Esophagus (tissue), 2 donors: Measurements from ENCODE around the gene OCA2. TPM values are rescaled to one million over a fixed set of nuclear protein-coding genes. Genes with fewer than 3 reads are reported as not detected.

ENCODE experiments used
- H3K27ac ChIP-seq, 2 donors: one replicate each; pipeline ENCODE4 v1.5.1; 2013; ENCODE audit warnings: low read depth in 2 of 2, mild to moderate bottlenecking in 2 of 2, inconsistent platforms in 1 of 2, low read length in 1 of 2, moderate library complexity in 1 of 2
- H3K27me3 ChIP-seq, 2 donors: one replicate each; pipeline ENCODE4 v1.6.1; 2013; ENCODE audit warnings: low read length in 2 of 2, control low read depth in 1 of 2, mild to moderate bottlenecking in 1 of 2; ENCODE audit not compliant: insufficient read depth in 2 of 2, control insufficient read depth in 1 of 2
- H3K36me3 ChIP-seq, 2 donors: one replicate each; pipeline ENCODE4 v1.6.1; 2013; ENCODE audit warnings: low read length in 1 of 2; ENCODE audit not compliant: control insufficient read depth in 2 of 2, insufficient read depth in 2 of 2
- H3K4me1 ChIP-seq, 2 donors: one replicate each; pipeline ENCODE4 v1.6.1; 2013; ENCODE audit warnings: low read length in 1 of 2; ENCODE audit not compliant: control insufficient read depth in 2 of 2, insufficient read depth in 2 of 2
- H3K4me3 ChIP-seq, 2 donors: one replicate each; pipeline ENCODE4 v1.5.1; 2013; ENCODE audit warnings: low read length in 2 of 2, mild to moderate bottlenecking in 2 of 2, low read depth in 1 of 2, moderate library complexity in 1 of 2
- H3K9me3 ChIP-seq, 2 donors: one replicate each; pipeline ENCODE4 v1.6.1; 2013; ENCODE audit warnings: mild to moderate bottlenecking in 2 of 2, low read depth in 1 of 2, low read length in 1 of 2, moderate library complexity in 1 of 2; ENCODE audit not compliant: control insufficient read depth in 2 of 2, insufficient read depth in 1 of 2
- WGBS, 2 donors: extraction: QIAGEN DNeasy Blood & Tissue Kit; methylation state at CpG; one replicate each; pipeline ENCODE4 v1.1.7; 2013; 5-methylcytosine and 5-hydroxymethylcytosine counted together
- polyA plus RNA-seq, 2 donors: library from polyadenylated mRNA; stranded (reverse); fragments of 200-250 nt; gene quantifications; one replicate each; pipeline ENCODE4 v1.2.3, GENCODE V29; 2013
- donor health status: healthy with polysubstance abuse.
- donor health status: Bipolar disorder and iron deficiency.

OCA2 gene
- polyA plus RNA-seq, 2 donors, result 1.1 to 1.2 TPM

GRCh38 chr15:28033443-28033842, 65.7 kb downstream of the OCA2 start:
- H3K4me1 ChIP-seq, result no peaks in the 10 kb centered on the region
- no peaks in the 10 kb centered on the region for H3K36me3 ChIP-seq
- no peak overlapping the region for H3K4me3 ChIP-seq
- no peaks in the 10 kb centered on the region for H3K27me3 ChIP-seq
- peaks cover 0 to 2% of the 10 kb centered on the region in 2 donors for H3K9me3 ChIP-seq
- no peak overlapping the region for H3K27ac ChIP-seq
- 78 to 79% methylated on average over 3 of the region's 3 CpGs for WGBS, 2 donors

- 76 to 81% methylated on average over 2 of the region's 2 CpGs for WGBS, 2 donors
- no peak overlapping the region for H3K27ac ChIP-seq
- no peaks in the 10 kb centered on the region for H3K4me1 ChIP-seq
- H3K9me3 ChIP-seq, result no peaks in the 10 kb centered on the region
- peaks cover 0 to 3% of the 10 kb centered on the region in 2 donors for H3K36me3 ChIP-seq
- no peak overlapping the region for H3K4me3 ChIP-seq
- H3K27me3 ChIP-seq, result no peaks in the 10 kb centered on the region
Measured at GRCh38 chr15:28030801-28031200, 68.3 kb downstream of the OCA2 start.

DNA sequence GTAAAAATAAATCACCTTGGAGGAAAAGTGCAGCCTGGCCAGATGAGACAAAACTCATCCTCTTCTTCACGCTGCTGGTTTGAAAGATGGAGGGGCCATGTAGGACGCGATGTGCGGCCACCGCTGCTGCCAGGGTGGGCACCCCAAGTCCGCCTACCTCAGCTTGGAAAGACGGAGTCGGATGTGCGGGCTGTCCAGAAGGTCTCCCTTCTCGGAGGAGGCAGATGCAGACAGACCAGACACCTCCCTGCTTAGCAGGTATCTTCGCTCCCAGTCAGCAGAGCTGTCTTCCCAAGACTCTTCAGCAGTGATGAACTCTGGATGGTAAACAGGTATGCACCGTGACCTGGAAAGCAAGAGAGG, 71.4 kb downstream of the OCA2 start:
- H3K27ac ChIP-seq, result no peak overlapping the region
- peaks cover 0 to 2% of the 10 kb centered on the region in 2 donors for H3K9me3 ChIP-seq
- H3K27me3 ChIP-seq, result no peaks in the 10 kb centered on the region
- no peaks in the 10 kb centered on the region for H3K4me1 ChIP-seq
- no peak overlapping the region for H3K4me3 ChIP-seq
- 95 to 96% methylated on average over 12 of the region's 12 CpGs for WGBS, 2 donors
- H3K36me3 ChIP-seq, result peaks cover 0 to 3% of the 10 kb centered on the region in 2 donors

DNA sequence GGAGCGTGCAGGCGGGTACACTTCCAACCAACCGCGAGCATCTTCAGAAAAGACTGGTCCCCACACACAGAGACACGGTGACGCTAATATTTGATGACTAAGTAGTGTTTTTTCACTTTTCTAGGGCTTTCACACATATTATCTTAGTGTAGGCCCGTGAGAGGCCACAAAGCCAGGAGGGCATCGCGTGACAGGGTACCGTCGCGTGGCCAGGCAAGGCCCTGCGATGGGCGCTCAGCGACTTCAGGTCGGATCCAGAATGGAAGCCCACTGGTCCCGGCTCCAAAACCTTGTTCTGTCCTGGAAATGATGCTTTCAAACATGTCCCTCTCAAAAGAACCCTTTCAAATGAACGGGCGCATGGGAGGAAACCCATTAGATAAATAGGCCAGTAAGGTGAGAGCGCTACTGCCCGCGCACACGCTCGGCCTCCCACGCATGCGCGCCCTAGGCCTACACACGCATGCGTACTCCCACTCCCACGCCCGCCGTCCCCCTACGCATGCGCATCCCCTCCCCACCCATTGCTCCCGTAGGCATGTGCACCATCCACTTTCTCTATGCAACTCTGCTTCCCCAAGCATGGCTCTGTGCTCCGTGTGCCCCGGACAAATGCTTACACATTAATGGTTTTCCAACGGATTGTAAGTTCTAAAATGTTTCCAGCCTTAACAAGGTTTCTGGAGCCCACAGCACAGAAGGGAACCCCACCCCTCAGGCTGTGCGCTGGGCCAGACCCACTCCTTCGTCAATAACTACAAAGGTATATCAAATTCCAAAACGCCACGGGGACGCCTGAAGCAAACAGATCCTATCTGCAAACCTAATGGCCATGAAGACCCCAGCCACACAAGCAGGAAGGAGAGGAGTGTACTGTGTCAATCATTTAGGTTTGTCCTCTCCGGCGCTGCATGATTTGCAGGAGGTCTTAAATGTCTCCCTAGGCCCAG, 72.1 kb downstream of the OCA2 start:
- Histone ChIP-seq H3K9me3 (peaks cover 0 to 2% of the 10 kb centered on the region in 2 donors), H3K4me3 (no peak overlapping the region), H3K27me3 (no peaks in the 10 kb centered on the region), H3K4me1 (no peaks in the 10 kb centered on the region), H3K27ac (no peak overlapping the region), H3K36me3 (peaks cover 0 to 3% of the 10 kb centered on the region in 2 donors)
- WGBS, 2 donors, result 93 to 94% methylated on average over 45 of the region's 45 CpGs

- no peak overlapping the region for H3K4me3 ChIP-seq
- no peak overlapping the region for H3K27ac ChIP-seq
- 91 to 92% methylated on average over 9 of the region's 9 CpGs for WGBS, 2 donors
- H3K36me3 ChIP-seq, result peaks cover 0 to 3% of the 10 kb centered on the region in 2 donors
- peaks cover 0 to 5% of the 10 kb centered on the region in 2 donors for H3K4me1 ChIP-seq
- no peaks in the 10 kb centered on the region for H3K27me3 ChIP-seq
- H3K9me3 ChIP-seq, result peaks cover 0 to 2% of the 10 kb centered on the region in 2 donors
Measured at GRCh38 chr15:28026221-28026620, 72.9 kb downstream of the OCA2 start.

GRCh38 chr15:28025413-28025812, 73.7 kb downstream of the OCA2 start:
- Histone ChIP-seq H3K27me3 (no peaks in the 10 kb centered on the region), H3K4me1 (peaks cover 0 to 5% of the 10 kb centered on the region in 2 donors), H3K36me3 (peaks cover 0 to 3% of the 10 kb centered on the region in 2 donors), H3K9me3 (peaks cover 0 to 2% of the 10 kb centered on the region in 2 donors), H3K27ac (no peak overlapping the region), H3K4me3 (no peak overlapping the region)
- 88 to 91% methylated on average over 7 of the region's 7 CpGs for WGBS, 2 donors

- no peak overlapping the region for H3K4me3 ChIP-seq
- peaks cover 0 to 3% of the 10 kb centered on the region in 2 donors for H3K36me3 ChIP-seq
- peaks cover 0 to 2% of the 10 kb centered on the region in 2 donors for H3K9me3 ChIP-seq
- no peak overlapping the region for H3K27ac ChIP-seq
- 96 to 100% methylated on average over 1 of the region's 1 CpG for WGBS, 2 donors
- no peaks in the 10 kb centered on the region for H3K27me3 ChIP-seq
- peaks cover 0 to 5% of the 10 kb centered on the region in 2 donors for H3K4me1 ChIP-seq
Measured at GRCh38 chr15:28024889-28025250, 74.2 kb downstream of the OCA2 start.

GRCh38 chr15:28023933-28024888, 74.9 kb downstream of the OCA2 start:
- peaks cover 0 to 5% of the 10 kb centered on the region in 2 donors for H3K4me1 ChIP-seq
- H3K36me3 ChIP-seq, result peaks cover 0 to 3% of the 10 kb centered on the region in 2 donors
- 80 to 82% methylated on average over 19 of the region's 19 CpGs for WGBS, 2 donors
- no peak overlapping the region for H3K27ac ChIP-seq
- H3K27me3 ChIP-seq, result no peaks in the 10 kb centered on the region
- peaks cover 0 to 2% of the 10 kb centered on the region in 2 donors for H3K9me3 ChIP-seq
- no peak overlapping the region for H3K4me3 ChIP-seq

DNA sequence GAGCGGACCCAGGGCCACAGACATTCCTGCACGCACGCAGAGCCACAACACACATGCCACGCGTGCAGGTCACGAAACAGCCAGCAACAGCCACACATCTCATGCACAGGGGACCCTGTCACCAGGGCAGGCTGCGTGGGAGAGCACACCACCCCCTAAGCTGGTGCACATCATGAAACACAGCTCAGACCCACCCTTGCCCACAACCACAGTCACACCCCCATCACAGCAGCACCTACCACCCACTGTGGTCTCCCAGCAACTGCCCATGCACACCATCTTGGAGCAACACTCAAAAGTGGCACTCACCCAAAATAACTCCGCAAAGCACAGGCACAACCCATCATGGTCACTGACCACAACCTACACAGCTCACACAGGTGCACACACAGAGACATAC, 75.7 kb downstream of the OCA2 start:
- peaks cover 0 to 5% of the 10 kb centered on the region in 2 donors for H3K4me1 ChIP-seq
- 94 to 98% methylated on average over 8 of the region's 8 CpGs for WGBS, 2 donors
- peaks cover 0 to 3% of the 10 kb centered on the region in 2 donors for H3K36me3 ChIP-seq
- no peak overlapping the region for H3K4me3 ChIP-seq
- no peaks in the 10 kb centered on the region for H3K27me3 ChIP-seq
- H3K27ac ChIP-seq, result no peak overlapping the region
- H3K9me3 ChIP-seq, result peaks cover 0 to 2% of the 10 kb centered on the region in 2 donors
